Neural crest cell (in vitro differentiated cells): ENCODE data around the gene ZFAND2A. TPM values are rescaled to one million over a fixed set of nuclear protein-coding genes. Genes with fewer than 3 reads are reported as not detected.

Source experiments
- DNase-seq: peaks from one replicate; pipeline ENCODE4 v3.0.0; 2021; ENCODE audit warnings: low read depth, mixed read lengths, low spot score
- H3K27ac Mint-ChIP-seq: one replicate; pipeline ENCODE4 v1.8.0; 2021; ENCODE audit warnings: mild to moderate bottlenecking, mixed read lengths; ENCODE audit not compliant: unreplicated experiment
- H3K27me3 Mint-ChIP-seq: 2 replicates; pipeline ENCODE4 v1.8.0; 2021; ENCODE audit warnings: low read depth, mild to moderate bottlenecking, mixed read lengths
- H3K36me3 Mint-ChIP-seq: 2 replicates; pipeline ENCODE4 v1.8.0; 2021; ENCODE audit warnings: low read depth, mild to moderate bottlenecking, mixed read lengths
- H3K4me1 Mint-ChIP-seq: 2 replicates; pipeline ENCODE4 v1.8.0; 2021; ENCODE audit warnings: mixed read lengths
- H3K4me3 Mint-ChIP-seq: one replicate; pipeline ENCODE4 v1.8.0; 2021; ENCODE audit warnings: mild to moderate bottlenecking, mixed read lengths
- H3K9me3 Mint-ChIP-seq: 2 replicates; pipeline ENCODE4 v1.8.0; 2021; ENCODE audit warnings: mixed read lengths
- total RNA-seq: library from RNA; stranded (reverse); gene quantifications from 2 replicates; pipeline ENCODE4 v1.2.1, GENCODE V29; 2021
- TF ChIP-seq, protein P1 (sequence below): fragments of 200-600 bp; sonication (generic); conservative IDR thresholded peaks from 2 replicates; pipeline ENCODE4 v1.5.0; 2021; ENCODE audit warnings: antibody characterized with exemption, mild to moderate bottlenecking

The ZFAND2A gene
- total RNA-seq, 1 donor from 2014 or later = 13.6 TPM

DNA sequence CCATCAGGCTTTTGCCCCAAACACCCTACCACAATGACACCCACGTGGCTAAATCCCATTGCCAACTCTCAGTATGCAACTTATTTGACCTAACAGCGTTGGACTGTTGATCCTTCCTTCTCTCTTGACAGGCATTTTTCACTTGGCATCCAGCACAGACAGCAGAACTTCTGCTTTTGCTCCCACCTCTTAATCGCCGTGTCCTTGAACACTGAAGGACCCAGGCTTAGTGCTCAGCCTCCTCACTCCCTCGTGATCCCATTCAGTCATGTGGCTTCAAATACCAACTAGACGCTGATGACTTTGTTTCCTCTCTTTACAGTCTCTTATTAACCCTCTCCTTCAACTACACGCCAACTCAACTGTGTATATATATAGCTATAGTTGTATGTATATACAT, 25.0 kb downstream of the ZFAND2A start:
- Mint-ChIP-seq H3K27ac (no peak overlapping the region), H3K27me3 (no peaks in the 10 kb centered on the region), H3K36me3 (peaks cover 16% of the 10 kb centered on the region), H3K4me1 (peaks cover 13% of the 10 kb centered on the region), H3K4me3 (no peak overlapping the region), H3K9me3 (peaks cover 7% of the 10 kb centered on the region)
- TF ChIP-seq, protein P1, sequence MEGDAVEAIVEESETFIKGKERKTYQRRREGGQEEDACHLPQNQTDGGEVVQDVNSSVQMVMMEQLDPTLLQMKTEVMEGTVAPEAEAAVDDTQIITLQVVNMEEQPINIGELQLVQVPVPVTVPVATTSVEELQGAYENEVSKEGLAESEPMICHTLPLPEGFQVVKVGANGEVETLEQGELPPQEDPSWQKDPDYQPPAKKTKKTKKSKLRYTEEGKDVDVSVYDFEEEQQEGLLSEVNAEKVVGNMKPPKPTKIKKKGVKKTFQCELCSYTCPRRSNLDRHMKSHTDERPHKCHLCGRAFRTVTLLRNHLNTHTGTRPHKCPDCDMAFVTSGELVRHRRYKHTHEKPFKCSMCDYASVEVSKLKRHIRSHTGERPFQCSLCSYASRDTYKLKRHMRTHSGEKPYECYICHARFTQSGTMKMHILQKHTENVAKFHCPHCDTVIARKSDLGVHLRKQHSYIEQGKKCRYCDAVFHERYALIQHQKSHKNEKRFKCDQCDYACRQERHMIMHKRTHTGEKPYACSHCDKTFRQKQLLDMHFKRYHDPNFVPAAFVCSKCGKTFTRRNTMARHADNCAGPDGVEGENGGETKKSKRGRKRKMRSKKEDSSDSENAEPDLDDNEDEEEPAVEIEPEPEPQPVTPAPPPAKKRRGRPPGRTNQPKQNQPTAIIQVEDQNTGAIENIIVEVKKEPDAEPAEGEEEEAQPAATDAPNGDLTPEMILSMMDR = no peak
- DNase-seq = no peak

DNA sequence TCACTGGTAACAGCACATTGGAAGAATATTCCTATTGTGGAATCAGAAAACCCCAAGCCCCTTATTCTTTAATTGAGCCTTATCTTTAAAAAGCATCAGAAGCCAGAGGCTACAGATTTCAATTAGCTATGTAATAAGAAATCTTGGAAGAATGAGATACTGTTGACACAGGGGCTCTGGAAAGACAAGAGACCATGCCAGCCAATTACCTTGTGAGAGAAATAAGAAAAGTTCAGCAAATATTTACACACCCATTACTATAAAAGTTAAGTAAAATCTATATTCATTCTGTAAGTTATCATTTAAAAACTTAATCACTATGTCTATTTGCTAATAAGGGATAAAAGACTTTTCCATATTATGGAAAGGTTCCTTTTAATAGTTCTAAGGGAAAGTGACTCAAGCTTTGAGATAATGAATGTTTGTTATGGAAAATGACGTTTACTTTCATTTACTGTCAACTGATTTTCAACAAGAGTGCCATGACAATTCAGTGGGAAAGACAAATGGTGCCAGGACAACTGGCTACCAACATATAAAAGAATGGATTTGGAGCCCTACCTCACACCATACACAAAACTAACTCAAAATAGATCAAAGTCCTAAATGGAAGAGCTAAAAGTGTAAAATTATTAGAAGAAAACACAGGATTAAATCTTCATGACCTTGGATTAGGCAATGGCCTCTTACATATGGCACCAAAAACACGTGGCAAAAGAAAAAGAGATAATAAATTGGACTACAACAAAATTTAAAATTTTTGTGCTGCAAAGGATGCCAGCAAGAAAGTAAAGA, 28.3 kb downstream of the ZFAND2A start:
- Mint-ChIP-seq H3K36me3 (peaks cover 19% of the 10 kb centered on the region), H3K4me3 (no peak overlapping the region)

DNA sequence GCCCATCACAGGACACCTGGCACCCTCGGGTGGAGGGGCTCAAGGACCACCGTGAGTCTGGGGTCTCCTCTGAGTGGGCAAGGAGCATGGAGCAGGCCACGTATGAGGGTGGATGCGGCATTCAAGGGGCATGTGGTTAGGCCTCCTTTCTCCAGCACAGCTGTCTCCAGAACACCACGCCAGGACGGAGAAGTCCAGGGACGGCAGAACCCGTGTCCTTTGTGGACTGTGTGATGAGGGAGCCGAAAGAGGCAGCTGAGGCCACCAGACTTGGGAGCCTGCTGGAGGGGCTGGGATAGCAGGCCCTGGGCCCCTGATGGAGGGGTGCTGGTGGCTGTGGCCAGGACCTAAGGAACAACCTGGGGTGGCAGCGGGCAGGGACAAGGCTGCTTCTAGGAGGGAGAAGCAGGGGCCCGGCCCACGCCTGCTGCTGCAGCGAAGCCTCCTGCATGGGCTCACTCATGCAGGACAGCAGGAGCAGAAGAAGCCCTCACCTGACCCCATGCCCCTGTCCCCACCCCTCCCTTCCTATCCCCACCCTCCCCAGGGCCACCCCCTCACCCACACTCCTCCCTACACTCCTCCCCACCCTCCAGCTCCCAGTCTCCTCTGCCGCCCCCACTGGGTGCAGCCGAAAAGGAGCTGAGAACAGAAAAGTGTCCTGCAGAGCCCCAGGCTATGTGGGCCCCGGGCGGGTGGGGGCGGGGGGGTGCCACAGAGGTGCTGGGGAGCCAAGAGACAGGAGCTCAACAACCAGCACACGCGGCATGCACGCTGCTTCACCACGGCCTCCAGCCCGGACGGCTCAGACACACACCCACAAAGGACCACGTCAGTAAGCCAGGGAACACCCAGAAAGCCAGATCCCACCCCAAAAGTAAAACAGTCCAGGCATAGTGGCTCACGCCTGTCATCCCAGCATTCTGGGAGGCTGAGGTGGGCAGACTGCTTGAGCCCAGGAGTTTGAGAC, 29.7 kb downstream of the ZFAND2A start:
- Mint-ChIP-seq H3K27me3 (no peaks in the 10 kb centered on the region), H3K4me1 (no peaks in the 10 kb centered on the region), H3K4me3 (no peak overlapping the region), H3K36me3 (peaks cover 19% of the 10 kb centered on the region), H3K27ac (no peak overlapping the region), H3K9me3 (peaks cover 7% of the 10 kb centered on the region)
- TF ChIP-seq, protein P1 = no peak
- no peak for DNase-seq

More for the DNA sequence above, 28.3 kb downstream of the ZFAND2A start:
- Mint-ChIP-seq H3K27ac (no peak overlapping the region), H3K27me3 (no peaks in the 10 kb centered on the region), H3K9me3 (peaks cover 7% of the 10 kb centered on the region), H3K4me1 (peaks cover 3% of the 10 kb centered on the region)
- TF ChIP-seq, protein P1 = no peak
- no peak for DNase-seq

DNA sequence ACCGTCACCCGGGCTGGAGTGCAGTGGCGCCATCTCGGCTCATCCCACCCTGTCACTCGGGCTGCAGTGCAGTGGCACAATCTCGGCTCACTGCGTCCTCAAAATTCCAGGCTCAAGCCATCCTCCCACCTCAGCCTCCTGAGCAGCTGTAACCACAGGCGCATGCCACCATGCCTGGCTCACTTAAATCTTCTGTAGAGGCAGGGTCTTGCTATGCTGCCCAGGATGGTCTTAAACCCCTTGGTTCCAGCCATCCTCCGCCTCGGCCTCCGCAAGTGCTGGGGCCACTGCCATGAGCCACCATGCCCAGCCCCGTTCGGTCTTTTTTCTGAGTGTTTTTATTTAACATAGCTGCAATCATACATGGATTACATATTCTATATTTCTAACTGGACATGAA, 30.6 kb downstream of the ZFAND2A start:
- Mint-ChIP-seq H3K9me3 (peaks cover 7% of the 10 kb centered on the region), H3K4me1 (no peaks in the 10 kb centered on the region), H3K27me3 (no peaks in the 10 kb centered on the region), H3K36me3 (peaks cover 15% of the 10 kb centered on the region), H3K4me3 (no peak overlapping the region), H3K27ac (no peak overlapping the region)
- TF ChIP-seq, protein P1 = no peak
- no peak for DNase-seq

DNA sequence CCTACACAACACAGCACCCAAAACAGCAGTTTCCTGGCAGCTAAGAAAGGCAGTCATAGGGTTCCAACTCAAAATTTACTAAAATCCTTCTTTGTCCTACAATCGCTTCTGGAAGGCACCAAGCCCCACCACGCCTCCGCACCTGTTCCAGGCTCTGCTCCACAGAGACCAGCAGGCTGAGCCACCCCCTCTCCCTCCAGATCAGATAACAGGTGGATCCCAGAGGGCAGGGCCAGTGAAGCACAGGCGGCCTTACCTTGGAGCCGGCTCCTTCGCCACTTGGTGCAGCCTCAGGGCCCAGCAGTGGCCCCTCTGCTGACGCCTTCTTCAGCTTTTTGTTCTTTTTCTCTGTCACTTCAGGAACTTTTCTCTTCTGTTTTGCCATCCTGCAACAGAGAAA, 33.0 kb downstream of the ZFAND2A start:
- H3K4me3 Mint-ChIP-seq = no peak overlapping the region
- H3K27me3 Mint-ChIP-seq = no peaks in the 10 kb centered on the region
- no peak overlapping the region for H3K27ac Mint-ChIP-seq
- H3K36me3 Mint-ChIP-seq = peaks cover 7% of the 10 kb centered on the region
- peaks cover 8% of the 10 kb centered on the region for H3K4me1 Mint-ChIP-seq
- DNase-seq = no peak
- peaks cover 3% of the 10 kb centered on the region for H3K9me3 Mint-ChIP-seq
- TF ChIP-seq, protein P1 = no peak
